Neuron (in vitro differentiated cells): ENCODE results near the gene ODAD3.
"Not testable (repeated sequence)": the region's sequence is repeated elsewhere in the genome, so short reads cannot be mapped to it uniquely, and the experiment has no call there.

Experiments
- H2AFZ ChIP-seq: one replicate; pipeline ENCODE4 v1.6.1; 2013; ENCODE audit warnings: low read depth, mild to moderate bottlenecking, inconsistent platforms, low read length, moderate library complexity
- H3K27me3 ChIP-seq: one replicate; pipeline ENCODE4 v1.6.1; 2013; ENCODE audit warnings: low read length; ENCODE audit not compliant: insufficient read depth
- H3K36me3 ChIP-seq: one replicate; pipeline ENCODE4 v1.6.1; 2013; ENCODE audit warnings: low read length; ENCODE audit not compliant: insufficient read depth
- H3K4me1 ChIP-seq: one replicate; pipeline ENCODE4 v1.6.1; 2013; ENCODE audit warnings: low read length; ENCODE audit not compliant: insufficient read depth
- H3K4me3 ChIP-seq: 2 replicates; pipeline ENCODE4 v1.5.1; 2013; ENCODE audit warnings: mild to moderate bottlenecking, low read length, moderate library complexity
- H3K9me3 ChIP-seq: one replicate; pipeline ENCODE4 v1.6.1; 2013; ENCODE audit warnings: low read length

The ODAD3 gene

GRCh38 chr19:11418549-11419506, 16.1 kb downstream of the ODAD3 start, which contains the start of gene RGL3:
Gene RGL3 (minus strand): TSS chr19:11419314. CDS start chr19:11419278, 36 bp downstream.
- Histone ChIP-seq H3K4me3 (peak within 1 kb of the TSS; percentile 12), H2AFZ (peak within 1 kb of the TSS; percentile 3), H3K4me1 (peaks cover 17% of the 10 kb centered on the region), H3K27me3 (peaks cover 68% of the 10 kb centered on the region), H3K9me3 (peaks cover 16% of the 10 kb centered on the region), H3K36me3 (no peaks in the 10 kb centered on the region)

- H3K27me3 ChIP-seq = peaks cover 62% of the 10 kb centered on the region
- H2AFZ ChIP-seq = no peak overlapping the region
- peaks cover 12% of the 10 kb centered on the region for H3K9me3 ChIP-seq
- H3K4me1 ChIP-seq = peaks cover 17% of the 10 kb centered on the region
- H3K4me3 ChIP-seq = no peak overlapping the region
- no peaks in the 10 kb centered on the region for H3K36me3 ChIP-seq
Measured at GRCh38 chr19:11418094-11418548, 16.8 kb downstream of the ODAD3 start.

DNA sequence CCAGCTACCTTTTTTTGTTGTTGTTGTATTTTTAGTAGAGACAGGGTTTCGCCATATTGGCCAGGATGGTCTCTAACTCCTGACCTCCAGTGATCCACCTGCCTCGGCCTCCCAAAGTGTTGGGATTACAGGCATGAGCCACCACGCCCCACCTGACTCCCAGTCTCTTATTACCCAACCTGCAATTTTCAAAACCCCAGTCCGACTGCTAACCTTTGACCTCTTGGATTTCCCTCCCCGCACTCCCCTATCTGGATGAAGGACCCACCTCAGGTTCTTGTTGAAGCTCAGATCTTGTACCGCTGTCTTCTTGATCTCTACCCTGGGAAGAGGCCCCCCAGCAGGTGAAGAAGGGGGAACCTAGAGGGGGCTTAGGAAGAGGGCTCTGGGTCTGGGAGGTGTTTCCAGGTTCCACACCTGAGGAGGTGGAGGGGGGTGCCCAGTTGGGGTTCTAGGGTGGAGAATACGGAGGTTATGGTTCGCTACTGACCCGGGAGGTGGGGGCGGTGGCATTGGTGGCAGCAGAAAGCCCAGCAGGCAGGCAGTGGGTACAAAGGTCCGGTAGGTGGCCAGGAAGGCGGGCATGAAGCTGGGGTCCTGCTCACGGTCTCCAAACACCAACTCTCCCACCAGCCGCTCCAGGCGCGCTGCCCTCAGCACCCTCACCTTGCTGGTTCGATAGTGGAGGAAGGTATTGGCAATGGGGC, 18.4 kb downstream of the ODAD3 start:
- peaks cover 47% of the 10 kb centered on the region for H3K27me3 ChIP-seq
- H3K4me3 ChIP-seq = no peak overlapping the region
- H3K4me1 ChIP-seq = peaks cover 17% of the 10 kb centered on the region
- no peaks in the 10 kb centered on the region for H3K9me3 ChIP-seq
- H3K36me3 ChIP-seq = no peaks in the 10 kb centered on the region
- no peak overlapping the region for H2AFZ ChIP-seq

GRCh38 chr19:11414544-11414943, 20.4 kb downstream of the ODAD3 start:
- H3K4me3 ChIP-seq = no peak overlapping the region
- no peak overlapping the region for H2AFZ ChIP-seq
- no peaks in the 10 kb centered on the region for H3K9me3 ChIP-seq
- peaks cover 29% of the 10 kb centered on the region for H3K27me3 ChIP-seq
- no peaks in the 10 kb centered on the region for H3K36me3 ChIP-seq
- peaks cover 6% of the 10 kb centered on the region for H3K4me1 ChIP-seq

GRCh38 chr19:11410682-11411081, 24.2 kb downstream of the ODAD3 start:
- H2AFZ ChIP-seq = no peak overlapping the region
- H3K27me3 ChIP-seq = peaks cover 14% of the 10 kb centered on the region
- H3K4me3 ChIP-seq = no peak overlapping the region
- no peaks in the 10 kb centered on the region for H3K9me3 ChIP-seq
- H3K4me1 ChIP-seq = no peaks in the 10 kb centered on the region
- no peaks in the 10 kb centered on the region for H3K36me3 ChIP-seq

DNA sequence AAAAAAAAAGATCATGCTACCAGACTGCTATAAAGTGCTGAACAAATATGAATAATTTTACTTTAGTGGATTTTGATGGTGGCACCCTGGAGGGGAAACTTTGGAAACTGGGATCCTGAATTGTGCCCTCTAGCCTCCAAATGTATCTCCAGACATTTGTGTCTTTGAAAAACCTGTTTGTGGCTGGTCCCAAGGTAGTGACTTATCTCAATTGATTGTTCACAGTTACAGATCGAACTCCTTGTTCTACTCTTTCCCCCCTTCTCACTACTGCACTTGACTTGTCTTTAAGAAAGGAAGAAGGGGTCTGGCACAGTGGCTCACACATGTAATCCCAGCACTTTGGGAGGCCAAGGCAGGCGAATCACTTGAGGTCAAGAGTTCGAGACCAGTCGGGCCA, 26.3 kb downstream of the ODAD3 start:
- peaks cover 17% of the 10 kb centered on the region for H3K27me3 ChIP-seq
- H3K4me3 ChIP-seq = no peak overlapping the region
- no peak overlapping the region for H2AFZ ChIP-seq
- H3K36me3 ChIP-seq = no peaks in the 10 kb centered on the region
- no peaks in the 10 kb centered on the region for H3K9me3 ChIP-seq
- peaks cover 2% of the 10 kb centered on the region for H3K4me1 ChIP-seq

DNA sequence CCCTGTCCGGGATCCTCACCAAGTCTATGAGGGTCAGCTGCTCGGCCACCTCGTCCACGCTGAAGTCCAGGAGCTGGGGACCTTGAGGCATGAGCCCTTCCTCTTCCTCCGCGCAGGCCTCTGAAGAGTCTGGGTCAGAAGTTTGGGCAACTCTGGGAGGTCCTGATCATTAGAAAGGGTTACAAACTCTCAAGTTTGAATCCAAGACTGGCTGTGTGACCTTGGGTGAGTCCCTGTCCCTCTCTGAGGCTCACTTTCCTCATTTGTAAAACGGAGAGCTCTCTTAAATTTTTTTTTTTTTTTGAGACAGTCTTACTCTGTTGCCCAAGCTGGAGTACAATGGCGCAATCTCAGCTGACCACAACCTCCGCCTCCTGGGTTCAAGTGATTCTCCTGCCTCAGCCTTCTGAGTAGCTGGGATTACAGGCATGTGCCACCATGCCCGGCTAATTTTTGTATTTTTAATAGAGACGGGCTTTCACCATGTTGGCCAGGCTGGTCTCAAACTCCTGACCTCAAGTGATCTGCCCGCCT, 28.2 kb downstream of the ODAD3 start:
- not testable (repeated sequence) for H2AFZ ChIP-seq, H3K4me3 ChIP-seq, H3K36me3 ChIP-seq, H3K9me3 ChIP-seq, H3K4me1 ChIP-seq
- H3K27me3 ChIP-seq = peaks cover 17% of the 10 kb centered on the region

- Histone ChIP-seq H3K27me3 (peaks cover 17% of the 10 kb centered on the region), H3K36me3 (no peaks in the 10 kb centered on the region), H3K9me3 (no peaks in the 10 kb centered on the region), H2AFZ (no peak overlapping the region), H3K4me1 (peaks cover 2% of the 10 kb centered on the region), H3K4me3 (no peak overlapping the region)
Measured at GRCh38 chr19:11405846-11406643, 28.9 kb downstream of the ODAD3 start.

DNA sequence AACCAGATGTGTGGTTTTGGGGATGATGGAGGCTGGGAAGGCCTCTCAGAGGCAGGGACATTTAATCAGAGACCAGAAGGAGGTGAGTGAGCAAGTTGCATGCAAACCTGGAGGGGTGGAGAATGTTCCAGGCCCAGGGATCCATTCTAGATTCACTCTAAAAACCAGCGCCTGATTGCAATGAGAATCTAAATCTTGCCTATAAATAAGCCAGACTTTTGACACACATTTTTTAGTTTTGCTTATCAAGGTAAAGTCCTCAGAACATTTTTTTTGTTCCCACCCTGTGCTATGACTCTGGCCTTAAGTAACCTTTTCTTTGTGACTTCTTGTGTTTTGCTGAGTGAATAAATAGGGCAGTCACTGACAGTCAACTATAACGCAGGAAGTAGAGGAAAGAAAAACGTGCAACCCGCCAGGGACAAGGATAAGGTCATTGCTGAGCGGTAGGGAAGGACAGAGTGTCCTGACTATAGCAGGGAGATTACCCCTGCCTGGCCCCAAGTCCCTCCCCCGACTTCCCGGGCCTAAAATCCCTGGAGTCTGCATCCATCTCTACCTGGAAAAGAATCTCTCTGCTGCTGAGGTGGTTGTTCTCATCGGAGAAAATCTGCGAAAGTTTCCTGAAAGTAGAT, 30.2 kb downstream of the ODAD3 start:
- peaks cover 2% of the 10 kb centered on the region for H3K4me1 ChIP-seq
- H3K36me3 ChIP-seq = no peaks in the 10 kb centered on the region

DNA sequence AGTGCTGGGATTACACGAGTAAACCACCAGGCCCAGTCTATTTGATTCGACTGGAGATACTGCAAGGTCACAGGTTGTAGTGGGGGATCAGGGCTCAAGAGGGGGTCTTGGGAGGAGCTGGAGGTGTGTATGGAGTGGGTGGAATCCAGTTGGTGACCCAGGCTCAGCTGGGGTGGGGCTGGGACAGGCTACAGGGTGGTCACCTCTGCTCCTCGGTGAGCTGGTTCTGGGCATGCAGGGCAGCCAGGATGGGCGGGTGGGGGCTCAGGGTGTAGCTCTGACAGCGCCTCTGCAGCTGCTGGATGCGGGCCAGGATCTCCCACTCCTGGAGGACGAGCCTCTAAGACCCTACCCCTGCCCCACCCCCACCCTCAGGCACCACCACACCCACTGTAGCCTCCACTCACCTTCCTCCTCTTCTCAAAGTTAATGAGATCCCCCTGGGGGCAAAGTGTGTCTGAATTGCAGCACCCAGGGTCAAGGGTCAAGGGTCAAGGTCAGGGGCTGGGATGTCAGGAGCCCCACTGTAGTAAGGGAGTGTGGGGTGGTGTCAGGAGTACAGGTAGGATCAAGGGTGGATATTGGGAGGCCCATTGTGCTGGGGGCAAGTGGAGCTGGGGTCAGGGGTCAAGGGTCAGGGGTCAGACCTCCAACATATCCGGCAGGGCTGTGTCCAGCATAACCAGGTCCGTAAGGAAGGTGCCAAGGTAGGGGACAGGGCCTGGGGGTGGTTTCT, 32.9 kb downstream of the ODAD3 start:
- no peak overlapping the region for H3K4me3 ChIP-seq
- H2AFZ ChIP-seq = no peak overlapping the region
- H3K4me1 ChIP-seq = peaks cover 2% of the 10 kb centered on the region
- H3K27me3 ChIP-seq = peaks cover 11% of the 10 kb centered on the region
- no peaks in the 10 kb centered on the region for H3K36me3 ChIP-seq
- no peaks in the 10 kb centered on the region for H3K9me3 ChIP-seq

More for the DNA sequence above, 30.2 kb downstream of the ODAD3 start:
- Histone ChIP-seq H3K4me3 (no peak overlapping the region), H2AFZ (no peak overlapping the region), H3K9me3 (no peaks in the 10 kb centered on the region), H3K27me3 (peaks cover 17% of the 10 kb centered on the region)

DNA sequence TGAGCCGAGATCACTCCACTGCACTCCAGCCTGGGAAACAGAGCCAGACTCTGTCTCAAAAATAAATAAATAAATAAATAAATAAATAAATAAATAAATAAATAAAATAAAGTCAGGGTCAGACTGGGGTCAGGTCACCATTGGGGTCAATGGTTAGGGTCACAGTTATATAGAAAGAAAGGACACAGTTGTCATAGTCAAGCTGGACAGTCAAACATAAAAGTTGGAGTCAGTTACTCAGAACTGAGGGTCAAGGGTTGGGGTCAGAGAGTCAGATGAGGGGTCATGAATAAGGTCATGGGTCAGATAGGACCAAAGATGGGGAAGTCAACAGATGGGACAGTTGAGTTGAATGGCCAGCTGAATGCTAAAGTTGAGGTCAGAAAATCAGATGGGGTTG, 34.1 kb downstream of the ODAD3 start:
- H3K36me3 ChIP-seq = no peaks in the 10 kb centered on the region

GRCh38 chr19:11399667-11400066, 35.3 kb downstream of the ODAD3 start:
- H3K4me3 ChIP-seq = no peak overlapping the region
- no peaks in the 10 kb centered on the region for H3K36me3 ChIP-seq
- no peaks in the 10 kb centered on the region for H3K9me3 ChIP-seq
- H3K27me3 ChIP-seq = no peaks in the 10 kb centered on the region
- H2AFZ ChIP-seq = no peak overlapping the region
- no peaks in the 10 kb centered on the region for H3K4me1 ChIP-seq

More for the DNA sequence above, 34.1 kb downstream of the ODAD3 start:
- no peak overlapping the region for H3K4me3 ChIP-seq
- no peak overlapping the region for H2AFZ ChIP-seq
- H3K27me3 ChIP-seq = peaks cover 3% of the 10 kb centered on the region
- H3K9me3 ChIP-seq = no peaks in the 10 kb centered on the region
- peaks cover 2% of the 10 kb centered on the region for H3K4me1 ChIP-seq
